GM18870 (cell line): ENCODE measurements around the gene CCL8.

Experiments
- ATAC-seq: cut with Tn5 transposase; IDR thresholded peaks from one replicate; pipeline ENCODE4 v1.9.1; 2021; ENCODE audit warnings: moderate library complexity; ENCODE audit not compliant: unreplicated experiment

CCL8 gene

DNA sequence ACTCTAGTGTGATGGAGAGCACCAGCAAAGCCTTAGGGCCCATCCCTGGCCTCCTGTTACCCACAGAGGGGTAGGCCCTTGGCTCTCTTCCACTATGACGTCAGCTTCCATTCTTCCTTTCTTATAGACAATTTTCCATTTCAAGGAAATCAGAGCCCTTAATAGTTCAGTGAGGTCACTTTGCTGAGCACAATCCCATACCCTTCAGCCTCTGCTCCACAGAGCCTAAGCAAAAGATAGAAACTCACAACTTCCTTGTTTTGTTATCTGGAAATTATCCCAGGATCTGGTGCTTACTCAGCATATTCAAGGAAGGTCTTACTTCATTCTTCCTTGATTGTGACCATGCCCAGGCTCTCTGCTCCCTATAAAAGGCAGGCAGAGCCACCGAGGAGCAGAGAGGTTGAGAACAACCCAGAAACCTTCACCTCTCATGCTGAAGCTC lies at the start of gene CCL8:
Gene CCL8, plus strand, starts transcription at position 397 of the 445 bp plus-strand sequence. CDS start 67 bp downstream, outside the sequence.
- ATAC-seq, result no peak

- ATAC-seq, result no peak
Measured at GRCh38 chr17:34269969-34270368, 49.3 kb upstream of the CCL8 start, which contains the start of gene CCL7. CCL7 (plus strand) TSS chr17:34270221; CDS start chr17:34270291, 70 bp downstream.

DNA sequence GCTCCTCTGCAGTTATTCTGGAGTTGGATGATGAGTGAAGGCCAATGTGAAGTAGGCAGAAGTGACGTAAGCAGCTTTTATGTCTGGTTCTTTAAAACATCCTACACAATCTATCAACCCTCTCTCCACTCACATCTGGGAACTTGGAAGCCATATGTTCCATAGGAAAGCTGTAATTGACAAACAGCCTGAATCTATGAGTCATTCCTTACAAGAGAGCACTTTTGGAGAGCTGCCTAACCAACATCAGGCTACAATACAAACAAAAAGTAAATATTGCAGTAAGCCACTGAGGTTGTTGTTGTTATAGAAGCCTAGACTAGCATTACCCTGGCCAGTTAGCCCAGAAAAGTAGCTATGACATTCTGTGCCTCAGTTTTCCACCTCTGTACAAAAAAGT lies 43.4 kb upstream of the CCL8 start:
- no peak for ATAC-seq

GRCh38 chr17:34276826-34277225 lies 42.4 kb upstream of the CCL8 start:
- ATAC-seq, result no peak

DNA sequence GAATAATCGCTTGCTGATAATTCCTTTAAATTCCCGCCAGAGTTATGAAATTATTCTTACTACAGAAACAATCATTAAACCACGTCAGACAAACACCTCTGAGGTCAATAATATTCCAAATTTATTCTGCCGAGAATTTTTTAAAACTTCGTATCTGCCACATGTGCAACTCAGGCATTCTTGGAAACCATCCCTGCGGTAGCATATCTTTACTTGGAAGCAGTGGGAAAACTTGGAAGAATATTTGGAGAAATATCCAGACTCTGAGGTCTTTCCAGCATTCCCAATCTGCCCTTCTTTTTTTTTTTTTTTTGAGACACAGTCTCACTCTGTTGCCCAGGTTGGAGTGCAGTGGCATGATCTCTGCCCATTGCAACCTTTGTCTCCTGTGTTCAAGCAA lies 35.7 kb upstream of the CCL8 start:
- no peak for ATAC-seq

- no peak for ATAC-seq
Measured at GRCh38 chr17:34285286-34285792, 33.9 kb upstream of the CCL8 start, which contains the start of gene CCL11. CCL11 (plus strand) TSS chr17:34285742; CDS start chr17:34285809, 67 bp downstream.

GRCh38 chr17:34287875-34288274 lies 31.4 kb upstream of the CCL8 start:
- ATAC-seq, result no peak

- no peak for ATAC-seq
Measured at GRCh38 chr17:34290586-34290985, 28.6 kb upstream of the CCL8 start.

GRCh38 chr17:34291721-34292348 lies 27.4 kb upstream of the CCL8 start:
- no peak for ATAC-seq

- ATAC-seq, result no peak
Measured at GRCh38 chr17:34299027-34299426, 20.2 kb upstream of the CCL8 start.

- ATAC-seq, result no peak
Measured at GRCh38 chr17:34299956-34300577, 19.2 kb upstream of the CCL8 start.

- ATAC-seq, result no peak
Measured at GRCh38 chr17:34300652-34301370, 18.4 kb upstream of the CCL8 start.

DNA sequence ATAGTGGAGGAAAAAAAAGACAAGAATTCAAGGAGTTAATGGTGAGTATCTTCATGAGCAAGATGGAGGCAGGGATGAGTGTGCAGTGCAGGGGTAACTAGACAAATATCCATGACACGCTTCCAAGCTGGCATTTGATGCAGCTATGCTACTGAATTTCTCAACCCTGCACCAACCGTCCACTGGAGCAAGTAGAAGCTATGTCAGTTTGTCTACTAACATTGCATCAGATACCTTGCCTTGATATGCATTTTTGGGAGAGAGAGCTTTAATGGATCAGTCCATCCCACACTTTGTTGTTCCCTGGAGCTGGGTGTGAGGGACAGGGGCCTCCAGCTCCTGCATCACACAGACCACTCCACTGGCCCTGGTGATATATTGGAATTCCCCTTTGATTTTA lies 17.2 kb upstream of the CCL8 start:
- ATAC-seq, result no peak

- ATAC-seq, result no peak
Measured at GRCh38 chr17:34302636-34303035, 16.6 kb upstream of the CCL8 start.

GRCh38 chr17:34303606-34304005 lies 15.6 kb upstream of the CCL8 start:
- no peak for ATAC-seq

- no peak for ATAC-seq
Measured at GRCh38 chr17:34305061-34305460, 14.2 kb upstream of the CCL8 start.

DNA sequence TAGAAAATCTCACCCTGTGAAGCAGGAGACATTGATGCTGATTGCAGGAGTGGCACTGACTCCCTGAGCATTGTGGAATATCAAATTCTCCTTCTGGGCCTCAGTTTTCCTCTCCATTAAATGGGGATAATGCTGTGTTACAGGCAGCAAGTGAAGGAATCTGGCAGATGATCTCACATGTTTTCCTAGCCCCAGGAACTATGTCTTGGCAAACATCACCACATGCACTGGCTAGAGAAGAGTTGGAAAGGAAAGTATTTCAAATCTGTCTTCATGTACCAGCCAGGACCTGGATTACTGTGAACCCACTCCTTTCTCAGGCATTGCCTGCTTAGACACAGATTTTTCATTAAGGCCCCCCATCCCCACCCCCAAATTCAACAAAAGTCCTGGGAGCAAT lies 13.6 kb upstream of the CCL8 start:
- ATAC-seq, result no peak

DNA sequence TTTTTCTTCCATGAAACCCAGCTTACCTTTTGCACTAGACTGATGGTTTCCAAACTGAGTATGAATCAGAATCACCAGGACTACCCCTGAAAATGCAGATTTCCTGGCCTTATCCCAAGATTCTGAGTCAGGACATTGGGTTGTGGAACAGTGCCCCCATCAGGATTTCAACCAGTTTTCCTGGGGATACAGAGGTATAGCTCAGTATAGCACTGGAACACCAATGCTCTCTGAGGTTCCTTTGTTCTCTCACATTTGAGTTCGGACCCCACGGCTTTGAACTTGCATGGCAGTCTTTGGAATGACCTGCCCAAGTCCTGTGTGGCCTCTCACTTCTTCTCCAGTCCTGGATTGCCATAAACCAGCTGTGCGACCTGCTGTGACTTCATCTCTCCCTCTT lies 12.8 kb upstream of the CCL8 start:
- no peak for ATAC-seq

GRCh38 chr17:34307110-34307509 lies 12.1 kb upstream of the CCL8 start:
- no peak for ATAC-seq

- no peak for ATAC-seq
Measured at GRCh38 chr17:34308371-34308770, 10.9 kb upstream of the CCL8 start.

- ATAC-seq, result no peak
Measured at GRCh38 chr17:34311291-34311690, 7.9 kb upstream of the CCL8 start.

GRCh38 chr17:34312080-34312479 lies 7.2 kb upstream of the CCL8 start:
- ATAC-seq, result no peak
